ENCODE results near the gene CFAP53.

The CFAP53 gene

GRCh38 chr18:50192995-50193795, 73.1 kb downstream of the CFAP53 start:
- DNase-seq = no peak

DNA sequence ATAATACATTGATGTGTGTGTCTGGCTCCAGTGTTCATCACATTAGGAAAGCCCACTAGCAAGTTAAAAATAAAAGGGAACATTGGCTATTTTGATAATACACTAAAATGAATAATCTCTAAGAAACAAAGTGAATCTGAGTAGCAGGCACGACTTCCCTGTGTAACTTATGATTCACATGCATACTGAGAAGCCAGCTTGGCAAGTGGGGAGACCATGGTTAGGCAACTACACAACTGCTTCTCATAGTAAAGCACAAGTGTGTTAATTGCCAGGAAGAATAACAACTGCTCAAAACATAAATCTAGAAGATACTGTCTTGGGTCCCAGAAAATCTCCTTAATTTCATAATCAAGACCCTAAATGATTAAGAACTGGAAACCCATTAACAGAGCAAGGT, 75.4 kb downstream of the CFAP53 start:
- DNase-seq = no peak

GRCh38 chr18:50190236-50190635, 76.1 kb downstream of the CFAP53 start:
- DNase-seq = no peak

DNA sequence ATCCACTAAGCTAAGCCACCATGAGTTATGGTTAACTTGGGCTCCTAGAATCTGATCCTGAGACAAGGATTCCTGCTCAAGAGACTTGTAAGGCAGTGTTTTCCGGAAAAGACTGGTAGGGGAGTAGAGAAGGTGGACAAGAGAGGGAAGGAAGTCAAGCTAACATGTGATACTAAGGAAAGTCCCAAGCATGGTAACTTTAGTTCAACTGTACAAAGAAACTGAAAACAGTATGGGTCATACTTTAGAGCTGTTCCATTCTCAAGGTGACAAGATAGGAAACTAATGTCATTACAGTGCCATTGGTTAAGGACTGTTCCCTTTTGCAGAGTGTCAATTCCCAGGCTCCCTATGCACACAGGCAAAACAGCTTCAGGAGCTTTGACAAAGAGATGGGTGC, 77.1 kb downstream of the CFAP53 start:
- no peak for DNase-seq

GRCh38 chr18:50188652-50189051, 77.6 kb downstream of the CFAP53 start:
- DNase-seq = no peak

DNA sequence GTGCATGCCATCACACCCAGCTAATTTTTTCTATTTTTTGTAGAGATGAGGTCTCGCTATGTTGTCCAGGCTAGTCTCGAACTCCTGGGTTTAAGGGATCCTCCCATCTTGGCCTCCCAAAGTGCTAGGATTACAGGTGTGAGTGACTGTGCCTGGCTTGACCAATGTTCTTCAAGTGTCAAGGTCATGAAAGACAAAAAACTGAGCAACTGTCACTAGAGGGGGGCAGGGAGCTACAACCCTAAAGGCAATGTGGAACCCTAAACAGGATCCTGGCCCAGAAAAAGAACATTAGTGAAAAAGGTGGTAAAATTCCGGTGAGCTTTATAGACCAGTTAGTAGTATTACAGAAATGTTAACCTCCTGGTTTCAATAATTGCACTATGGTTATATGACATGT, 78.6 kb downstream of the CFAP53 start:
- no peak for DNase-seq

- no peak for DNase-seq
These were observed 79.9 kb downstream of the CFAP53 start for GRCh38 chr18:50186385-50186784.

DNA sequence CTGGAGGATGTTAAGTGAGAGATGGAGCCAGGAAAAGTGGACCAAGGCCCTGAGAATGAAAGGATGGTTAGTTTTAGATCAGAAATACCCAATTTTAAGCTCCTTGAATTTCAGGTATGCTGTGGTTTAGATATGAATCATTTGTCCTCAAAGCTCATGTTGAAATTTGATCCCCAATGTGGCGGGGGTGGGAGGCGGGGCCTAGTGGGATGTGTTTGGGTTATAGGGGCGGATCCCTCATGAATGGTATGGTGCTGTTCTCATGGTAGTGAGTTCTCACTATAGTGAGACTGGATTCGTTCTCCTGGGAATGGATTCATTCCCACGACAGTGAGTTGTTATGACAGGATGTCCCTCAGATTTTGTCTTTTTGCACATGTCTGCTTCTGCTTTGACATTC, 82.7 kb downstream of the CFAP53 start:
- no peak for DNase-seq

DNA sequence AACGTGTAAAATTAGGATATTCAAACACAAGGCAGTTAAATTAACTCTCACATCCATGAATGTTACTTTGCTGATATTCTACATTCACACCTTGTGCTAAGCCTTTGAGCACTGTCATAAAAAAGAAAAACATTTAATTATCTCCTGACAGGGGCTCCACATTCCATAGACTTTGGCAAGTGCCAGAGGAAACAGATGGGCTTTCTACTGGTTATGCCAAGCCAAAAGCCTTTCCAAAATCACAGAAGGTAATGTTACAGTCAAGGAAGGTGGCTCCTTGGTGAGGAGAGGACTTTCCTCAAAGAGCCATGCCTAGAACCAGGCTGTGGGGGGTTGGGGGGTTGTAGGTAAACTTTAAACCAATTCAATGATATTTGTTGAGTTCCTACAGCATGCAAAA, 83.8 kb downstream of the CFAP53 start:
- DNase-seq = no peak

GRCh38 chr18:50181590-50181989, 84.7 kb downstream of the CFAP53 start:
- no peak for DNase-seq

DNA sequence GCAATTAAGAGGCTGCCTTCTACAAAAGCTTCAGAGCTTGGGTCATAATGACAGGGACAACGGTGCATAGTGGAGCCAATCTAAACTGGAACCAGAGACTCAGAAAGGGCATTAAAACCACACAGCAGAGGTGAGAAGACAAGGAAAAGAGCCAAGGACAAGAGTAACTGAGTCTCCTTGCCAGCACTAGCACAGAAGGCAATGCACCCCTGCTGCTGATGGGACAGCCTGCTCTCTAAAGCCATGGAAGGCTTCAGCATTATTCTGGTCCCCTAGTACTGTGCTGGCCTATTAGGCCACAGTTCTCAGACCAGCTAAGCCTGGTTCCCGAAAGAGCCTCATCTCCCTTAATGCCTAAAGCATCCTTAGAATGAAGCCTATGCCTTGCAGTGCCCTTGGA, 86.8 kb downstream of the CFAP53 start:
- DNase-seq = no peak

DNA sequence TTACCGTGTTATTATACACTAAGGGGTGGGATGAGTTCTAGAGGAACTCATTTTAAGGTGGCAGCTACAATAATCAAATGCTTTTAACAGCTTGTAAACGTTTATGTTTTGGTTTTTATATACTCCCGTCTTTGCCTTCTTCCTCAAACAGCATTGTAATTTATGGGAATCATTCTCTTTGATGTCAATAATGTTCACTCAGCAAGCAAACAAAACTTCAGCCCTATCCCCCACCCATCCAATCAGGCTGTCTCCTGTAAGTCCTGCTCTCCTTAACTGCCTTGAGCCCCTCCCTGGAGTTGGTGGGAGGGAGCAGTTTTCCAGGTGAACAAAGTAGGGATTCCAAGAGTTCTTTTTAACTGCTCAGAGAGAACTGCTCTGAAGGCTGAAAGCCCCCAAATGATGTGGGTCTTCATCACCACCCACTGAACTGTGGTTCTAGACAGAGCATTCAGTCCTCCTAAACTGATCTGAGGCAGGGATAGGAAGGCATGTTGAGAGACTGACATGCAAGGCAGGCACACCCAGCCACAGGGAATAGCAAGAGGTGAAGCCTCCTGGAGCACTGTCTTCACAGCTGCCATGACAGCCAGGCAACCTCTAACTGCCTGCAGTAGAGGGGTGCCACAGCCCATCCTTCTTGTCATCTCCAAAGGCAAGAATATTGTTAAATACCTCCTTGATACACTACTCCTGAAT, 88.9 kb downstream of the CFAP53 start:
- DNase-seq = no peak
